Measurements from ENCODE around the gene OR51S1. TPM values are rescaled to one million over a fixed set of nuclear protein-coding genes. Genes with fewer than 3 reads are reported as not detected.

OR51S1 gene
- total and polyA plus RNA-seq, 10 of the 15 experiments (the other 5 are each of a cell fraction or from before 2014, with no cell fraction given): not detected

DNA sequence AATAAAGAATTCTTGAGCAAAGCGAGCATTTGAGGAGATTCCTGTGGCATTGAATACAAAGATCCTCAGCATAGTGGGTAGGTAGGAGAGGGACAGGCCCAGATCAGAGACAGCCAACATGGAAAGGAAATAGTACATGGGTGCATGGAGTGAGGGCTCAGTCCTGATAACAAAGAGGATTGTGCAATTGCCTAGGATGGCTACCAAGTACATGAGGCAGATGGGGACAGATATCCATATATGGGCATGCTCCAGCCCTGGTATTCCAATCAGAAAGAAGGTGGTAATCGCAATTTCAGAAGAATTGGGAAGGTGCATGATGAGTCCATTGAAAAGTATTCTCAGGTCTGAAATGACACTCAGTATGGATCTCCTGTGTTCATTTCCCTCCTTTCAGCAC lies 41.3 kb upstream of the OR51S1 start:
- no peak overlapping the region for H2AFZ ChIP-seq (ENCODE audit: control insufficient read depth, low read depth, low read length)
- FAIRE-seq: no peak
- no peak overlapping the region for H3K27ac ChIP-seq (ENCODE audit: control insufficient read depth, insufficient read depth)
- H3K9me3 ChIP-seq (replicated peaks; ENCODE audit: control insufficient read depth, insufficient read depth, low read length): no peaks in the 10 kb centered on the region
- H3K4me2 ChIP-seq (ENCODE audit: control insufficient read depth, insufficient read depth): no peak overlapping the region
- no peak for DNase-seq (ENCODE audit: low read depth, low spot score)
- intact Hi-C loops (cut with micrococcal nuclease; ENCODE audit: unreplicated experiment) (no loop called here), in situ Hi-C loops (cut with MboI) (no loop called here)
- H3K9ac ChIP-seq (ENCODE audit: control insufficient read depth, insufficient read depth, low read length): no peak overlapping the region
- ATAC-seq: no peak
- no peaks in the 10 kb centered on the region for H3K36me3 ChIP-seq (ENCODE audit: control insufficient read depth in 2 of 2, insufficient read depth in 2 of 2, low read length in 1 of 2)
- H3K4me3 ChIP-seq: no peak overlapping the region
- H3K27me3 ChIP-seq (replicated peaks in 1 of 2; ENCODE audit: control insufficient read depth in 2 of 2, insufficient read depth in 2 of 2, low read length in 1 of 2): no peaks in the 10 kb centered on the region
- no peaks in the 10 kb centered on the region for H3K4me1 ChIP-seq (ENCODE audit: control insufficient read depth, insufficient read depth, low read length)
- RAD21 ChIA-PET (ENCODE audit: unreplicated experiment): no interaction called here
- POLR2A ChIA-PET: no interaction called here
- CTCF ChIA-PET: no interaction called here
- no TSS peak for BruUV-seq (replicated peaks)
- no peaks in the 10 kb centered on the region for H4K20me1 ChIP-seq (ENCODE audit: control insufficient read depth, insufficient read depth)
- 37% methylated on average over 2 of the region's 2 CpGs for WGBS (ENCODE audit: insufficient coverage, insufficient replicate concordance, low lambda C conversion rate, missing lambda C conversion rate)
- no peaks in the 10 kb centered on the region for H3K79me2 ChIP-seq (ENCODE audit: control insufficient read depth, insufficient read depth, low read length)
- SMC1A ChIA-PET (ENCODE audit: uncharacterized antibody, unreplicated experiment): no interaction called here
- TF ChIP-seq MEF2A (IDR thresholded peaks at IDR 0.05; ENCODE audit: insufficient read depth, low read depth, low read length) (no peak), POLR2A (IDR thresholded peaks at IDR 0.05; ENCODE audit: low read depth, low read length) (no peak), SIX5 (IDR thresholded peaks at IDR 0.05; ENCODE audit: low read depth, low read length, severe bottlenecking) (no peak), KAT2A (conservative IDR thresholded peaks at IDR 0.05; ENCODE audit: control insufficient read depth, low read depth, low read length) (no peak), ASH2L (IDR thresholded peaks at IDR 0.05; ENCODE audit: borderline replicate concordance, low read depth) (no peak), YY1 (IDR thresholded peaks at IDR 0.05; ENCODE audit: low read depth, low read length) (no peak), NFXL1 (IDR thresholded peaks at IDR 0.05; ENCODE audit: borderline replicate concordance) (no peak), RFX5 (IDR thresholded peaks at IDR 0.05; ENCODE audit: low read depth, low read length) (no peak), SMAD5 (IDR thresholded peaks at IDR 0.05; ENCODE audit: low read depth) (no peak), SREBF1 (IDR thresholded peaks at IDR 0.05; ENCODE audit: low read length) (no peak), BCL11A (IDR thresholded peaks at IDR 0.05; ENCODE audit: low read depth, low read length) (no peak), CBFB (IDR thresholded peaks at IDR 0.05; ENCODE audit: low read depth) (no peak), HDAC6 (IDR thresholded peaks at IDR 0.05; ENCODE audit: unreplicated experiment) (no peak)
- TF ChIP-seq, protein P1, sequence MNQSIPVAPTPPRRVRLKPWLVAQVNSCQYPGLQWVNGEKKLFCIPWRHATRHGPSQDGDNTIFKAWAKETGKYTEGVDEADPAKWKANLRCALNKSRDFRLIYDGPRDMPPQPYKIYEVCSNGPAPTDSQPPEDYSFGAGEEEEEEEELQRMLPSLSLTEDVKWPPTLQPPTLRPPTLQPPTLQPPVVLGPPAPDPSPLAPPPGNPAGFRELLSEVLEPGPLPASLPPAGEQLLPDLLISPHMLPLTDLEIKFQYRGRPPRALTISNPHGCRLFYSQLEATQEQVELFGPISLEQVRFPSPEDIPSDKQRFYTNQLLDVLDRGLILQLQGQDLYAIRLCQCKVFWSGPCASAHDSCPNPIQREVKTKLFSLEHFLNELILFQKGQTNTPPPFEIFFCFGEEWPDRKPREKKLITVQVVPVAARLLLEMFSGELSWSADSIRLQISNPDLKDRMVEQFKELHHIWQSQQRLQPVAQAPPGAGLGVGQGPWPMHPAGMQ (IDR thresholded peaks at IDR 0.05; ENCODE audit: borderline replicate concordance): no peak
- TF ChIP-seq, protein P2, sequence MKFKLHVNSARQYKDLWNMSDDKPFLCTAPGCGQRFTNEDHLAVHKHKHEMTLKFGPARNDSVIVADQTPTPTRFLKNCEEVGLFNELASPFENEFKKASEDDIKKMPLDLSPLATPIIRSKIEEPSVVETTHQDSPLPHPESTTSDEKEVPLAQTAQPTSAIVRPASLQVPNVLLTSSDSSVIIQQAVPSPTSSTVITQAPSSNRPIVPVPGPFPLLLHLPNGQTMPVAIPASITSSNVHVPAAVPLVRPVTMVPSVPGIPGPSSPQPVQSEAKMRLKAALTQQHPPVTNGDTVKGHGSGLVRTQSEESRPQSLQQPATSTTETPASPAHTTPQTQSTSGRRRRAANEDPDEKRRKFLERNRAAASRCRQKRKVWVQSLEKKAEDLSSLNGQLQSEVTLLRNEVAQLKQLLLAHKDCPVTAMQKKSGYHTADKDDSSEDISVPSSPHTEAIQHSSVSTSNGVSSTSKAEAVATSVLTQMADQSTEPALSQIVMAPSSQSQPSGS (IDR thresholded peaks at IDR 0.05; ENCODE audit: low read length): no peak
- TF ChIP-seq, protein P3, sequence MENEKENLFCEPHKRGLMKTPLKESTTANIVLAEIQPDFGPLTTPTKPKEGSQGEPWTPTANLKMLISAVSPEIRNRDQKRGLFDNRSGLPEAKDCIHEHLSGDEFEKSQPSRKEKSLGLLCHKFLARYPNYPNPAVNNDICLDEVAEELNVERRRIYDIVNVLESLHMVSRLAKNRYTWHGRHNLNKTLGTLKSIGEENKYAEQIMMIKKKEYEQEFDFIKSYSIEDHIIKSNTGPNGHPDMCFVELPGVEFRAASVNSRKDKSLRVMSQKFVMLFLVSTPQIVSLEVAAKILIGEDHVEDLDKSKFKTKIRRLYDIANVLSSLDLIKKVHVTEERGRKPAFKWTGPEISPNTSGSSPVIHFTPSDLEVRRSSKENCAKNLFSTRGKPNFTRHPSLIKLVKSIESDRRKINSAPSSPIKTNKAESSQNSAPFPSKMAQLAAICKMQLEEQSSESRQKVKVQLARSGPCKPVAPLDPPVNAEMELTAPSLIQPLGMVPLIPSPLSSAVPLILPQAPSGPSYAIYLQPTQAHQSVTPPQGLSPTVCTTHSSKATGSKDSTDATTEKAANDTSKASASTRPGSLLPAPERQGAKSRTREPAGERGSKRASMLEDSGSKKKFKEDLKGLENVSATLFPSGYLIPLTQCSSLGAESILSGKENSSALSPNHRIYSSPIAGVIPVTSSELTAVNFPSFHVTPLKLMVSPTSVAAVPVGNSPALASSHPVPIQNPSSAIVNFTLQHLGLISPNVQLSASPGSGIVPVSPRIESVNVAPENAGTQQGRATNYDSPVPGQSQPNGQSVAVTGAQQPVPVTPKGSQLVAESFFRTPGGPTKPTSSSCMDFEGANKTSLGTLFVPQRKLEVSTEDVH (IDR thresholded peaks at IDR 0.05; ENCODE audit: low read depth, partially characterized antibody): no peak
- TF ChIP-seq, protein P4, sequence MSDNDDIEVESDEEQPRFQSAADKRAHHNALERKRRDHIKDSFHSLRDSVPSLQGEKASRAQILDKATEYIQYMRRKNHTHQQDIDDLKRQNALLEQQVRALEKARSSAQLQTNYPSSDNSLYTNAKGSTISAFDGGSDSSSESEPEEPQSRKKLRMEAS (IDR thresholded peaks at IDR 0.05; ENCODE audit: low read depth, low read length): no peak
- TF ChIP-seq, protein P5, sequence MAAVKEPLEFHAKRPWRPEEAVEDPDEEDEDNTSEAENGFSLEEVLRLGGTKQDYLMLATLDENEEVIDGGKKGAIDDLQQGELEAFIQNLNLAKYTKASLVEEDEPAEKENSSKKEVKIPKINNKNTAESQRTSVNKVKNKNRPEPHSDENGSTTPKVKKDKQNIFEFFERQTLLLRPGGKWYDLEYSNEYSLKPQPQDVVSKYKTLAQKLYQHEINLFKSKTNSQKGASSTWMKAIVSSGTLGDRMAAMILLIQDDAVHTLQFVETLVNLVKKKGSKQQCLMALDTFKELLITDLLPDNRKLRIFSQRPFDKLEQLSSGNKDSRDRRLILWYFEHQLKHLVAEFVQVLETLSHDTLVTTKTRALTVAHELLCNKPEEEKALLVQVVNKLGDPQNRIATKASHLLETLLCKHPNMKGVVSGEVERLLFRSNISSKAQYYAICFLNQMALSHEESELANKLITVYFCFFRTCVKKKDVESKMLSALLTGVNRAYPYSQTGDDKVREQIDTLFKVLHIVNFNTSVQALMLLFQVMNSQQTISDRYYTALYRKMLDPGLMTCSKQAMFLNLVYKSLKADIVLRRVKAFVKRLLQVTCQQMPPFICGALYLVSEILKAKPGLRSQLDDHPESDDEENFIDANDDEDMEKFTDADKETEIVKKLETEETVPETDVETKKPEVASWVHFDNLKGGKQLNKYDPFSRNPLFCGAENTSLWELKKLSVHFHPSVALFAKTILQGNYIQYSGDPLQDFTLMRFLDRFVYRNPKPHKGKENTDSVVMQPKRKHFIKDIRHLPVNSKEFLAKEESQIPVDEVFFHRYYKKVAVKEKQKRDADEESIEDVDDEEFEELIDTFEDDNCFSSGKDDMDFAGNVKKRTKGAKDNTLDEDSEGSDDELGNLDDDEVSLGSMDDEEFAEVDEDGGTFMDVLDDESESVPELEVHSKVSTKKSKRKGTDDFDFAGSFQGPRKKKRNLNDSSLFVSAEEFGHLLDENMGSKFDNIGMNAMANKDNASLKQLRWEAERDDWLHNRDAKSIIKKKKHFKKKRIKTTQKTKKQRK (IDR thresholded peaks at IDR 0.05; ENCODE audit: low read depth, low read length): no peak
